Measurements from ENCODE around the gene OR12D1.

DNA sequence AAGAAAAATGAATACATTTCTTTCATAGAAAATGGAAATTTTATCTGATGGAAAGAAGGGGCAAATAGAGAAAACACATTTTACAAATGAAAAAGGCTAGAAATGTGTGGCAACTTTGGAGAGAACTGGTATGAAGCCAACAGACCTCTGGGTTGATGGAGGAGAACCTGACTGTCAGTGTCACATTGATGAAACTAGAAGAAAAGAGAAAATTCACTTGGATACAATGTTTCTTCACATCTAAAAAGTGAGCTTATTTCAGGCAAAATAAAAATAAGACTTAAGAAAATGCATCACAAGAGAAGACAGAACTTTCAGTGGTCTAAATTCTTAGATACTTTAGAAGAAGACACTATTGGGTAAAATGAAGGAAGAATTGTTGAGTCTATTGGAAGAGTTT is 19.4 kb upstream of the OR12D1 start, which contains the start of gene OR12D2:
- TF ChIP-seq, protein P1, sequence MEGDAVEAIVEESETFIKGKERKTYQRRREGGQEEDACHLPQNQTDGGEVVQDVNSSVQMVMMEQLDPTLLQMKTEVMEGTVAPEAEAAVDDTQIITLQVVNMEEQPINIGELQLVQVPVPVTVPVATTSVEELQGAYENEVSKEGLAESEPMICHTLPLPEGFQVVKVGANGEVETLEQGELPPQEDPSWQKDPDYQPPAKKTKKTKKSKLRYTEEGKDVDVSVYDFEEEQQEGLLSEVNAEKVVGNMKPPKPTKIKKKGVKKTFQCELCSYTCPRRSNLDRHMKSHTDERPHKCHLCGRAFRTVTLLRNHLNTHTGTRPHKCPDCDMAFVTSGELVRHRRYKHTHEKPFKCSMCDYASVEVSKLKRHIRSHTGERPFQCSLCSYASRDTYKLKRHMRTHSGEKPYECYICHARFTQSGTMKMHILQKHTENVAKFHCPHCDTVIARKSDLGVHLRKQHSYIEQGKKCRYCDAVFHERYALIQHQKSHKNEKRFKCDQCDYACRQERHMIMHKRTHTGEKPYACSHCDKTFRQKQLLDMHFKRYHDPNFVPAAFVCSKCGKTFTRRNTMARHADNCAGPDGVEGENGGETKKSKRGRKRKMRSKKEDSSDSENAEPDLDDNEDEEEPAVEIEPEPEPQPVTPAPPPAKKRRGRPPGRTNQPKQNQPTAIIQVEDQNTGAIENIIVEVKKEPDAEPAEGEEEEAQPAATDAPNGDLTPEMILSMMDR (IDR thresholded peaks at IDR 0.05 in 4 of 5, conservative IDR thresholded peaks at IDR 0.05 in 1 of 5) = no peak
- no peak for TF ChIP-seq POLR2A (IDR thresholded peaks at IDR 0.05)
